NT2/D1 (cell line): ENCODE data around the gene ZBTB16.

Experiments used
- SUZ12 ChIP-seq: IDR thresholded peaks from 2 replicates; pipeline ENCODE4 v1.6.1; 2011; ENCODE audit not compliant: insufficient read length, insufficient read depth; ENCODE audit errors: extremely low read depth
- YY1 ChIP-seq: IDR thresholded peaks from 2 replicates; pipeline ENCODE4 v1.6.1; 2011; ENCODE audit not compliant: insufficient read length, insufficient read depth

- TF ChIP-seq SUZ12: no peak
- TF ChIP-seq YY1: no peak
These were observed 66.0 kb downstream of the ZBTB16 start for GRCh38 chr11:114125531-114125930.
